HepG2 (cell line): ENCODE results near the gene CMYA5. TPM values are rescaled to one million over a fixed set of nuclear protein-coding genes. Genes with fewer than 3 reads are reported as not detected.

Experiments used
- ATAC-seq: fragments of 200-7000 bp; cut with Tn5 transposase; 3 replicates; pipeline ENCODE4 v1.9.1; 2020; ENCODE audit warnings: mild to moderate bottlenecking, moderate library complexity
- BruUV-seq: library from RNA; stranded (reverse); fragments of 400-500 nt; replicated peaks from 2 replicates; lab custom pipeline; 2021; lab: Mats Ljungman, UMichigan
- CTCF ChIA-PET: fragments of 300-600 bp; formaldehyde crosslinking; extraction: SDS; loops from one replicate; lab custom pipeline; 2021; ENCODE audit warnings: low total read pairs, inconsistent platforms, low intra/inter-chr PET ratio; lab: Yijun Ruan, JAX
- POLR2A ChIA-PET: fragments of 350-600 bp; sonication (Branson Sonifier 250); formaldehyde crosslinking; loops from one replicate; lab custom pipeline; 2020; ENCODE audit warnings: antibody characterized with exemption, inconsistent platforms; lab: Yijun Ruan, JAX
- DNase-seq: peaks from one replicate; pipeline ENCODE4 v3.0.0-alpha.2; 2015; ENCODE audit warnings: low spot score
- FAIRE-seq: peaks from 3 replicates; lab custom pipeline; 2011; peaks lifted over from hg19 to GRCh38; lab: Jason Lieb, UNC
- H2AFZ ChIP-seq: one replicate; pipeline ENCODE4 v1.6.1; 2011; ENCODE audit warnings: low read length, inconsistent platforms
- H3K27ac ChIP-seq: fragments of 300-600 bp; 3 replicates; pipeline ENCODE4 v1.8.0; 2011; ENCODE audit warnings: mixed run types, mild to moderate bottlenecking, mixed read lengths, low read length, inconsistent platforms; ENCODE audit not compliant: insufficient read depth; ENCODE audit errors: extremely low read length
- H3K27me3 ChIP-seq, 2 experiments: fragments of 200-600 bp in 1 of 2; 2 replicates in 1 of 2; 3 replicates in 1 of 2; pipeline versions ENCODE4 v1.6.0 to v1.8.0; 2011; ENCODE audit warnings: low read length in 2 of 2, mild to moderate bottlenecking in 2 of 2, moderate library complexity in 2 of 2, inconsistent platforms in 1 of 2; ENCODE audit not compliant: insufficient read depth in 2 of 2, control insufficient read depth in 1 of 2
- H3K36me3 ChIP-seq, 2 experiments: fragments of 200-600 bp in 1 of 2; replicated peaks in 1 of 2; 2 replicates in 1 of 2; 3 replicates in 1 of 2; pipeline versions ENCODE4 v1.5.1 to v1.8.0; 2011; ENCODE audit warnings: low read length in 2 of 2, inconsistent platforms in 1 of 2; ENCODE audit not compliant: insufficient read depth in 2 of 2, control insufficient read depth in 1 of 2
- H3K4me1 ChIP-seq: 2 replicates; pipeline ENCODE4 v1.5.1; 2012; ENCODE audit warnings: low read length, inconsistent platforms; ENCODE audit not compliant: insufficient read depth
- H3K4me2 ChIP-seq: 2 replicates; pipeline ENCODE4 v1.6.0; 2011; ENCODE audit warnings: low read depth, low read length, inconsistent platforms
- H3K4me3 ChIP-seq, 3 experiments: fragments of 200-600 bp in 1 of 3; sonication (generic), shearing (Covaris generic) in 1 of 3; replicated peaks in 1 of 3; 2 replicates each; pipeline ENCODE4 v1.5.1; 2011 to 2016; ENCODE audit warnings: low read length in 3 of 3, inconsistent platforms in 2 of 3, low read depth in 2 of 3, mild to moderate bottlenecking in 2 of 3, control low read depth in 1 of 3, mixed read lengths in 1 of 3; ENCODE audit not compliant: insufficient read depth in 1 of 3
- H3K79me2 ChIP-seq: one replicate; pipeline ENCODE4 v1.6.1; 2011; ENCODE audit warnings: low read length, inconsistent platforms; ENCODE audit not compliant: insufficient read depth
- H3K9ac ChIP-seq: 2 replicates; pipeline ENCODE4 v1.6.0; 2011; ENCODE audit warnings: mild to moderate bottlenecking, low read depth, low read length, inconsistent platforms; ENCODE audit not compliant: insufficient read depth
- H3K9me3 ChIP-seq: 2 replicates; pipeline ENCODE4 v1.5.1; 2012; ENCODE audit warnings: mild to moderate bottlenecking, low read length
- H4K20me1 ChIP-seq: 2 replicates; pipeline ENCODE4 v1.6.0; 2011; ENCODE audit warnings: inconsistent platforms, mild to moderate bottlenecking, low read length, moderate library complexity; ENCODE audit not compliant: insufficient read depth
- HOXA3 ChIP-seq: sonication (generic); formaldehyde crosslinking; IDR thresholded peaks from 2 replicates; pipeline ENCODE4 v1.5.0; 2020; ENCODE audit warnings: missing genetic modification reagents
- MAFK ChIP-seq, 2 experiments: IDR thresholded peaks in 1 of 2; conservative IDR thresholded peaks in 1 of 2; 2 replicates each; pipeline ENCODE4 v1.6.1; 2011; ENCODE audit warnings: improper control_type of control experiment in 2 of 2, low read length in 2 of 2
- MEIS2 ChIP-seq: sonication (generic); formaldehyde crosslinking; IDR thresholded peaks from 2 replicates; pipeline ENCODE4 v1.9.0; 2021; ENCODE audit warnings: mild to moderate bottlenecking, missing genetic modification reagents
- NFRKB ChIP-seq: fragments of 450-650 bp; IDR thresholded peaks from 2 replicates; pipeline ENCODE4 v1.6.1; 2017
- PPARG ChIP-seq: conservative IDR thresholded peaks from 2 replicates; pipeline ENCODE4 v1.6.1; 2016; ENCODE audit warnings: missing biosample characterization, missing genetic modification reagents
- PRPF4 ChIP-seq: fragments of 200-400 bp; formaldehyde crosslinking; IDR thresholded peaks from 2 replicates; pipeline ENCODE4 v1.6.1; 2016; ENCODE audit warnings: low read length, low read depth; ENCODE audit not compliant: poor library complexity, severe bottlenecking
- ZFP82 ChIP-seq: sonication (generic); formaldehyde crosslinking; IDR thresholded peaks from 2 replicates; pipeline ENCODE4 v1.5.1; 2020; ENCODE audit warnings: mild to moderate bottlenecking, missing genetic modification reagents, borderline replicate concordance
- ZNF552 ChIP-seq: sonication (generic); formaldehyde crosslinking; IDR thresholded peaks from 2 replicates; pipeline ENCODE4 v1.9.0; 2022; ENCODE audit warnings: missing genetic modification reagents, mild to moderate bottlenecking, borderline replicate concordance
- ZNF678 ChIP-seq: sonication (generic); formaldehyde crosslinking; IDR thresholded peaks from 2 replicates; pipeline ENCODE4 v1.4.0; 2020; ENCODE audit warnings: mild to moderate bottlenecking, missing genetic modification reagents
- ZNF703 ChIP-seq: sonication (generic); formaldehyde crosslinking; IDR thresholded peaks from 2 replicates; pipeline ENCODE4 v1.5.1; 2020; ENCODE audit warnings: missing genetic modification reagents, mild to moderate bottlenecking, moderate library complexity, borderline replicate concordance
- ZZZ3 ChIP-seq: sonication (generic); formaldehyde crosslinking; IDR thresholded peaks from 2 replicates; pipeline ENCODE4 v1.4.0; 2020; ENCODE audit warnings: missing genetic modification reagents, mild to moderate bottlenecking, borderline replicate concordance
- WGBS: methylation state at CpG from one replicate; pipeline ENCODE4 v1.1.6; 2017; ENCODE audit warnings: low lambda C conversion rate; 5-methylcytosine and 5-hydroxymethylcytosine counted together
- in situ Hi-C: cut with HindIII; loops from 2 replicates; pipeline ENCODE4 v1.10.0; 2017; ENCODE audit warnings: low pct_unique_long_range_greater_than_20kb; ENCODE audit not compliant: extremely low pct_ligation_motif_present
- intact Hi-C: fragments of 100-400 bp; cut with micrococcal nuclease; formaldehyde crosslinking; loops from one replicate; pipeline ENCODE4 v1.10.0; 2022; ENCODE audit not compliant: unreplicated experiment
- polyA plus RNA-seq, 8 experiments: library from polyadenylated mRNA; depleted of rRNA in 3 of 8; stranded (reverse) in 7 of 8; unstranded in 1 of 8; fragments of >200 nt; fragmentation: Illumina TruSeq in 4 of 8; extraction: Trizol in 4 of 8; gene quantifications; 2 replicates each; pipeline versions ENCODE4 v1.2.1 to v1.2.3, GENCODE V29; 2011 to 2016; ENCODE audit warnings: low read depth in 4 of 8, missing spikeins in 1 of 8, mixed read lengths in 1 of 8; ENCODE audit not compliant: insufficient read depth in 1 of 8
- total RNA-seq, 5 experiments: library from RNA; depleted of rRNA; stranded (reverse); fragments of >200 nt; fragmentation: Illumina TruSeq; extraction: Trizol; gene quantifications; 2 replicates each; pipeline ENCODE4 v1.2.3, GENCODE V29; 2016; ENCODE audit warnings: low read depth in 1 of 5
- TF ChIP-seq, protein P1 (sequence below): sonication (generic); formaldehyde crosslinking; IDR thresholded peaks from 2 replicates; pipeline ENCODE4 v1.4.0; 2020; ENCODE audit warnings: mild to moderate bottlenecking, missing genetic modification reagents
- TF ChIP-seq, protein P2 (sequence below): sonication (generic); formaldehyde crosslinking; IDR thresholded peaks from 2 replicates; pipeline ENCODE4 v1.5.1; 2020; ENCODE audit warnings: missing genetic modification reagents, mild to moderate bottlenecking, borderline replicate concordance
- TF ChIP-seq, protein P3 (sequence below): sonication (generic); formaldehyde crosslinking; IDR thresholded peaks from 2 replicates; pipeline ENCODE4 v1.8.1; 2022; ENCODE audit warnings: low read depth, mild to moderate bottlenecking, missing genetic modification reagents

CMYA5 gene
- total and polyA plus RNA-seq, 2 of the 13 experiments (the other 11 are each of a cell fraction or from before 2014, with no cell fraction given) = 0.13 to 0.51 TPM

DNA sequence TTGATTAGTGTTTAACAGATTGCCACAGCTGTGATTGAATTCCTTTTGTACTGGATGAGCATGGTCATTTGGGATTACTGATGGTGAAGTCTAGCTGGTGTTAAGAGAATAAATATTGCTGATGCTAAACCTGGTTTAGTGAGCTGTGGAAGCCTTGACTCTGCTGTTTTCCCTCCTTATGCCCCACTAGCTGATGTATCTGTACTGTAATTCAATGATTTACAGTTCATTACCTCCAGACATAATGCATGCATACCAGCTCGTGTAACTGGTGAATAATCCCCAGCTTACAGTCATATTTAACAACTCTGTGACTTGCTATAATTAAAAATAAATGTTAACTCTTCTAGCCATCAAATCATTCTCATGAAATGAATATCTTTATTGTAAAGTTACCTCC, 1.7 kb upstream of the CMYA5 start:
- no TSS peak for BruUV-seq
- Histone ChIP-seq H3K9ac (no peak overlapping the region), H3K27me3 (no peaks in the 10 kb centered on the region), H3K79me2 (no peaks in the 10 kb centered on the region), H2AFZ (no peak overlapping the region), H3K27ac (no peak overlapping the region), H3K4me1 (peaks cover 15% of the 10 kb centered on the region), H3K36me3 (peaks cover 4 to 25% of the 10 kb centered on the region in 2 experiments; a peak in 4 of 5 replicates), H3K9me3 (no peaks in the 10 kb centered on the region), H3K4me3 (no peak overlapping the region), H4K20me1 (no peaks in the 10 kb centered on the region), H3K4me2 (no peak overlapping the region)
- 86% methylated on average over 1 of the region's 1 CpG for WGBS
- ATAC-seq (no peak), FAIRE-seq (no peak), DNase-seq (no peak)
- in situ Hi-C loops (no loop called here), intact Hi-C loops (no loop called here)
- POLR2A ChIA-PET = no interaction called here
- CTCF ChIA-PET = no interaction called here
- no peak for TF ChIP-seq ZFP82
- no peak for TF ChIP-seq PPARG (CRISPR knock-in tag)
- no peak for TF ChIP-seq MEIS2
- TF ChIP-seq, protein P1, sequence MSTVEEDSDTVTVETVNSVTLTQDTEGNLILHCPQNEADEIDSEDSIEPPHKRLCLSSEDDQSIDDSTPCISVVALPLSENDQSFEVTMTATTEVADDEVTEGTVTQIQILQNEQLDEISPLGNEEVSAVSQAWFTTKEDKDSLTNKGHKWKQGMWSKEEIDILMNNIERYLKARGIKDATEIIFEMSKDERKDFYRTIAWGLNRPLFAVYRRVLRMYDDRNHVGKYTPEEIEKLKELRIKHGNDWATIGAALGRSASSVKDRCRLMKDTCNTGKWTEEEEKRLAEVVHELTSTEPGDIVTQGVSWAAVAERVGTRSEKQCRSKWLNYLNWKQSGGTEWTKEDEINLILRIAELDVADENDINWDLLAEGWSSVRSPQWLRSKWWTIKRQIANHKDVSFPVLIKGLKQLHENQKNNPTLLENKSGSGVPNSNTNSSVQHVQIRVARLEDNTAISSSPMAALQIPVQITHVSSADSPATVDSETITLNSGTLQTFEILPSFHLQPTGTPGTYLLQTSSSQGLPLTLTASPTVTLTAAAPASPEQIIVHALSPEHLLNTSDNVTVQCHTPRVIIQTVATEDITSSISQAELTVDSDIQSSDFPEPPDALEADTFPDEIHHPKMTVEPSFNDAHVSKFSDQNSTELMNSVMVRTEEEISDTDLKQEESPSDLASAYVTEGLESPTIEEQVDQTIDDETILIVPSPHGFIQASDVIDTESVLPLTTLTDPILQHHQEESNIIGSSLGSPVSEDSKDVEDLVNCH (CRISPR knock-in tag) = no peak
- TF ChIP-seq NFRKB = no peak
- TF ChIP-seq HOXA3 (CRISPR knock-in tag) = no peak
- TF ChIP-seq ZNF703 (CRISPR knock-in tag) = no peak
- TF ChIP-seq PRPF4 = no peak
- no peak for TF ChIP-seq MAFK (conservative IDR thresholded peaks at IDR 0.05 in 1 of 2, IDR thresholded peaks at IDR 0.05 in 1 of 2; ENCODE audit: low read length in 2 of 2)
- no peak for TF ChIP-seq ZZZ3 (CRISPR knock-in tag)
- no peak for TF ChIP-seq ZNF552 (CRISPR knock-in tag)
- TF ChIP-seq, protein P2, sequence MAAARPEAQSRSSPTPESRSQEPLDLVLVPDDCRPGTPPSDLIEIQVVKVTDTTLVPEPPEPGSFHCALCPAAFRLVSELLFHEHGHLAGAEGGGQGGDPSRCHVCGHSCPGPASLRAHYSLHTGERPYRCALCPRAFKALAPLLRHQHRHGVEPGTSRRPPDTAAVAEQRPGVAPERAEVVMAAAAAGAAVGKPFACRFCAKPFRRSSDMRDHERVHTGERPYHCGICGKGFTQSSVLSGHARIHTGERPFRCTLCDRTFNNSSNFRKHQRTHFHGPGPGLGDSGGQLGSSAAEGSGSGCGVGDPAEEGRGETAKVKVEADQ = no peak
- TF ChIP-seq, protein P3, sequence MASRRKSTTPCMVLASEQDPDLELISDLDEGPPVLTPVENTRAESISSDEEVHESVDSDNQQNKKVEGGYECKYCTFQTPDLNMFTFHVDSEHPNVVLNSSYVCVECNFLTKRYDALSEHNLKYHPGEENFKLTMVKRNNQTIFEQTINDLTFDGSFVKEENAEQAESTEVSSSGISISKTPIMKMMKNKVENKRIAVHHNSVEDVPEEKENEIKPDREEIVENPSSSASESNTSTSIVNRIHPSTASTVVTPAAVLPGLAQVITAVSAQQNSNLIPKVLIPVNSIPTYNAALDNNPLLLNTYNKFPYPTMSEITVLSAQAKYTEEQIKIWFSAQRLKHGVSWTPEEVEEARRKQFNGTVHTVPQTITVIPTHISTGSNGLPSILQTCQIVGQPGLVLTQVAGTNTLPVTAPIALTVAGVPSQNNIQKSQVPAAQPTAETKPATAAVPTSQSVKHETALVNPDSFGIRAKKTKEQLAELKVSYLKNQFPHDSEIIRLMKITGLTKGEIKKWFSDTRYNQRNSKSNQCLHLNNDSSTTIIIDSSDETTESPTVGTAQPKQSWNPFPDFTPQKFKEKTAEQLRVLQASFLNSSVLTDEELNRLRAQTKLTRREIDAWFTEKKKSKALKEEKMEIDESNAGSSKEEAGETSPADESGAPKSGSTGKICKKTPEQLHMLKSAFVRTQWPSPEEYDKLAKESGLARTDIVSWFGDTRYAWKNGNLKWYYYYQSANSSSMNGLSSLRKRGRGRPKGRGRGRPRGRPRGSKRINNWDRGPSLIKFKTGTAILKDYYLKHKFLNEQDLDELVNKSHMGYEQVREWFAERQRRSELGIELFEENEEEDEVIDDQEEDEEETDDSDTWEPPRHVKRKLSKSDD = no peak
- no peak for TF ChIP-seq ZNF678 (CRISPR knock-in tag)
